Measurements from ENCODE around the gene LCE3E.

DNA sequence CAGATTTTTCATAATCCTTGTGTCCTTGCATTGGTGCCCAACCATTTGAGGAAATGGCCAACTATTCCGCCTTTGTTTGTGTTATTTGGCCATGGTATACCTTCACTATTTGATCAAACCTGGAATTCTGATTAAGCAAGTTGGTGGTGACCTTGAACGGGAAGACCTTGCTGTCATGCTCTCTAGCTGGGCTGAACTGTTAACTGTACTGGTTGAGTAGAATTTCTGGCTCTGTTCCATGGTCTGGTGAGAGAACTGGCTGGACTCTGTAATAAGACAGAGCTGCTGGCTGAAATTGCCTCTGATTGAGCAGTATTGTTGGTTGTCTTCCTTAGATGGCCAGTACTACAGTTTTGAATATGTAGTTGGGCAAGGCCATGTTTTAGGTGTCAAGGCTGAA, 30.4 kb upstream of the LCE3E start:
- TF ChIP-seq, protein P1, sequence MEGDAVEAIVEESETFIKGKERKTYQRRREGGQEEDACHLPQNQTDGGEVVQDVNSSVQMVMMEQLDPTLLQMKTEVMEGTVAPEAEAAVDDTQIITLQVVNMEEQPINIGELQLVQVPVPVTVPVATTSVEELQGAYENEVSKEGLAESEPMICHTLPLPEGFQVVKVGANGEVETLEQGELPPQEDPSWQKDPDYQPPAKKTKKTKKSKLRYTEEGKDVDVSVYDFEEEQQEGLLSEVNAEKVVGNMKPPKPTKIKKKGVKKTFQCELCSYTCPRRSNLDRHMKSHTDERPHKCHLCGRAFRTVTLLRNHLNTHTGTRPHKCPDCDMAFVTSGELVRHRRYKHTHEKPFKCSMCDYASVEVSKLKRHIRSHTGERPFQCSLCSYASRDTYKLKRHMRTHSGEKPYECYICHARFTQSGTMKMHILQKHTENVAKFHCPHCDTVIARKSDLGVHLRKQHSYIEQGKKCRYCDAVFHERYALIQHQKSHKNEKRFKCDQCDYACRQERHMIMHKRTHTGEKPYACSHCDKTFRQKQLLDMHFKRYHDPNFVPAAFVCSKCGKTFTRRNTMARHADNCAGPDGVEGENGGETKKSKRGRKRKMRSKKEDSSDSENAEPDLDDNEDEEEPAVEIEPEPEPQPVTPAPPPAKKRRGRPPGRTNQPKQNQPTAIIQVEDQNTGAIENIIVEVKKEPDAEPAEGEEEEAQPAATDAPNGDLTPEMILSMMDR (IDR thresholded peaks at IDR 0.05; ENCODE audit: extremely low read depth in 1 of 2, insufficient read depth in 1 of 2, low read depth in 1 of 2, low read length in 2 of 2): no peak
- no peak for TF ChIP-seq POLR2A (IDR thresholded peaks at IDR 0.05; ENCODE audit: low read depth, low read length)
- no peak for TF ChIP-seq EZH2 (IDR thresholded peaks at IDR 0.05; ENCODE audit: borderline replicate concordance, low read depth, low read length, severe bottlenecking)
- TF ChIP-seq JUN (IDR thresholded peaks at IDR 0.05; ENCODE audit: borderline replicate concordance, insufficient read depth, insufficient read length, low read depth): no peak
- TF ChIP-seq, protein P2, sequence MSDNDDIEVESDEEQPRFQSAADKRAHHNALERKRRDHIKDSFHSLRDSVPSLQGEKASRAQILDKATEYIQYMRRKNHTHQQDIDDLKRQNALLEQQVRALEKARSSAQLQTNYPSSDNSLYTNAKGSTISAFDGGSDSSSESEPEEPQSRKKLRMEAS (IDR thresholded peaks at IDR 0.05; ENCODE audit: insufficient read depth, insufficient read length): no peak
- TF ChIP-seq POLR2AphosphoS5 (IDR thresholded peaks at IDR 0.05; ENCODE audit: insufficient read depth, low read depth, low read length): no peak
- TF ChIP-seq MYC (IDR thresholded peaks at IDR 0.05; ENCODE audit: low read depth, low read length): no peak
- no peak for TF ChIP-seq FOS (IDR thresholded peaks at IDR 0.05; ENCODE audit: borderline replicate concordance, insufficient read depth, low read length)
- TF ChIP-seq GATA2 (IDR thresholded peaks at IDR 0.05; ENCODE audit: insufficient read depth, insufficient read length, low read depth, low read length): no peak

Measured in endothelial cell of umbilical vein (primary cell).